Osteocyte (in vitro differentiated cells): Measurements from ENCODE around the gene TMEM106C. TPM values are rescaled to one million over a fixed set of nuclear protein-coding genes. Genes with fewer than 3 reads are reported as not detected.
"Not testable (repeated sequence)": the region's sequence is repeated elsewhere in the genome, so short reads cannot be mapped to it uniquely, and the experiment has no call there.

Experiments used
- DNase-seq: peaks from one replicate; pipeline ENCODE4 v3.0.0; 2021; ENCODE audit warnings: mixed read lengths; ENCODE audit not compliant: unreplicated experiment; ENCODE audit errors: extremely low spot score
- H3K27ac Mint-ChIP-seq: one replicate; pipeline ENCODE4 v1.8.0; 2021; ENCODE audit warnings: mild to moderate bottlenecking, mixed read lengths; ENCODE audit not compliant: unreplicated experiment
- H3K27me3 Mint-ChIP-seq: one replicate; pipeline ENCODE4 v1.8.0; 2021; ENCODE audit warnings: mixed read lengths; ENCODE audit not compliant: unreplicated experiment
- H3K36me3 Mint-ChIP-seq: one replicate; pipeline ENCODE4 v1.8.0; 2021; ENCODE audit warnings: mixed read lengths; ENCODE audit not compliant: unreplicated experiment
- H3K4me1 Mint-ChIP-seq: one replicate; pipeline ENCODE4 v1.8.0; 2021; ENCODE audit warnings: mixed read lengths; ENCODE audit not compliant: unreplicated experiment
- H3K4me3 Mint-ChIP-seq: one replicate; pipeline ENCODE4 v1.8.0; 2021; ENCODE audit warnings: mild to moderate bottlenecking, moderate library complexity, mixed read lengths; ENCODE audit not compliant: unreplicated experiment
- H3K9me3 Mint-ChIP-seq: one replicate; pipeline ENCODE4 v1.8.0; 2021; ENCODE audit warnings: mixed read lengths; ENCODE audit not compliant: unreplicated experiment
- total RNA-seq: library from RNA; stranded (reverse); gene quantifications from 2 replicates; pipeline ENCODE4 v1.2.1, GENCODE V29; 2021
- TF ChIP-seq, protein P1 (sequence below): fragments of 200-600 bp; sonication (generic); IDR thresholded peaks from 2 replicates; pipeline ENCODE4 v1.5.0; 2021; ENCODE audit warnings: antibody characterized with exemption, mild to moderate bottlenecking, moderate library complexity

The TMEM106C gene
- total RNA-seq, 1 donor from 2014 or later = 53.2 TPM

- H3K36me3 Mint-ChIP-seq = no peaks in the 10 kb centered on the region
- no peaks in the 10 kb centered on the region for H3K4me1 Mint-ChIP-seq
- TF ChIP-seq, protein P1, sequence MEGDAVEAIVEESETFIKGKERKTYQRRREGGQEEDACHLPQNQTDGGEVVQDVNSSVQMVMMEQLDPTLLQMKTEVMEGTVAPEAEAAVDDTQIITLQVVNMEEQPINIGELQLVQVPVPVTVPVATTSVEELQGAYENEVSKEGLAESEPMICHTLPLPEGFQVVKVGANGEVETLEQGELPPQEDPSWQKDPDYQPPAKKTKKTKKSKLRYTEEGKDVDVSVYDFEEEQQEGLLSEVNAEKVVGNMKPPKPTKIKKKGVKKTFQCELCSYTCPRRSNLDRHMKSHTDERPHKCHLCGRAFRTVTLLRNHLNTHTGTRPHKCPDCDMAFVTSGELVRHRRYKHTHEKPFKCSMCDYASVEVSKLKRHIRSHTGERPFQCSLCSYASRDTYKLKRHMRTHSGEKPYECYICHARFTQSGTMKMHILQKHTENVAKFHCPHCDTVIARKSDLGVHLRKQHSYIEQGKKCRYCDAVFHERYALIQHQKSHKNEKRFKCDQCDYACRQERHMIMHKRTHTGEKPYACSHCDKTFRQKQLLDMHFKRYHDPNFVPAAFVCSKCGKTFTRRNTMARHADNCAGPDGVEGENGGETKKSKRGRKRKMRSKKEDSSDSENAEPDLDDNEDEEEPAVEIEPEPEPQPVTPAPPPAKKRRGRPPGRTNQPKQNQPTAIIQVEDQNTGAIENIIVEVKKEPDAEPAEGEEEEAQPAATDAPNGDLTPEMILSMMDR = no peak
- peaks cover 28% of the 10 kb centered on the region for H3K27me3 Mint-ChIP-seq
- H3K4me3 Mint-ChIP-seq = no peak overlapping the region
- no peaks in the 10 kb centered on the region for H3K9me3 Mint-ChIP-seq
- H3K27ac Mint-ChIP-seq = no peak overlapping the region
- no peak for DNase-seq
Observed at GRCh38 chr12:47955059-47955458, 8.3 kb upstream of the TMEM106C start.

DNA sequence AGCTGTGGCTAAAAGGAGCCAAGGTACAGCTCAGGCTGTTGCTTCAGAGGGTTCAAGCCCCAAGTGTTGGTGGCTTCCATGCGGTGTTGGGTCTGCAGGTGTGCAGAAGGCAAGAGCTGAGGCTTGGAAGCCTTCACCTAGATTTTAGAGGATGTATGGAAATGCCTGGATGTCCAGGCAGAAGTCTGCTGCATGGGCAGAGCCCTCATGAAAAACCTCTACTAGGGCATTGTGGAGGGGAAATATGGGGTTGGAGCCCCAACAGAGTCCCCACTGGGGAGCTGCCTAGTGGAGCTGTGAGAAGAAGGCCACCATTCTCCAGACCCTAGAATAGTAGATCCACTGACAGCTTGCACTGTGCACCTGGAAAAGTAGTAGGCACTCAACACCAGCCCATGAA lies 5.7 kb upstream of the TMEM106C start:
- not testable (repeated sequence) for H3K27ac Mint-ChIP-seq, H3K4me1 Mint-ChIP-seq, H3K36me3 Mint-ChIP-seq, H3K4me3 Mint-ChIP-seq, H3K9me3 Mint-ChIP-seq, DNase-seq
- H3K27me3 Mint-ChIP-seq = peaks cover 37% of the 10 kb centered on the region

GRCh38 chr12:47962198-47962597 lies 1.2 kb upstream of the TMEM106C start:
- no peak for DNase-seq
- Mint-ChIP-seq H3K4me1 (peaks cover 19% of the 10 kb centered on the region), H3K36me3 (peaks cover 4% of the 10 kb centered on the region), H3K27me3 (peaks cover 22% of the 10 kb centered on the region), H3K9me3 (no peaks in the 10 kb centered on the region), H3K4me3 (no peak overlapping the region), H3K27ac (no peak overlapping the region)
- TF ChIP-seq, protein P1 = no peak

DNA sequence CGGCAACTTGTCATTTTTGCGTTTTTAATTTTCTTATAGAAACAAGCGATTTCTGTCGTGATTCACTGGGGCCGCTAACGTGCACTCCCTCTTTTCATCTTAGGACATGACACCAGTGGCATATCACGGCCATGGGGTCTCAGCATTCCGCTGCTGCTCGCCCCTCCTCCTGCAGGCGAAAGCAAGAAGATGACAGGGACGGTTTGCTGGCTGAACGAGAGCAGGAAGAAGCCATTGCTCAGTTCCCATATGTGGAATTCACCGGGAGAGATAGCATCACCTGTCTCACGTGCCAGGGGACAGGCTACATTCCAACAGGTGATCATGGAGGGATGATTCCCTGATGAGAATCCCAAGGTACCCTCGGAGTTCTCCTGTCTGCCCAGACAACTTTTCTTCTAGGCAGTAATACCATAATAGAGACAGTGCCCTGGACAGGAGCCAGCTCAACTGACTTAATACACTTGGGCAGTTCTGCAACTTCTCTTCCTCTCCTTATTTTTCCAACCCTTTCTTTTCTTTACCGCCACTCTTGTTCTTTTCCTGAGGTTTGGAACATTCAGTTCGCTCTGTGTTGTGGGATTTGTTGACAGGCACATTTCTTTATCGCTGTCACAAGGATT lies 821 bp downstream of the TMEM106C start:
- TF ChIP-seq, protein P1 = no peak

GRCh38 chr12:47965581-47965980 lies 2.2 kb downstream of the TMEM106C start:
- peaks cover 4% of the 10 kb centered on the region for H3K36me3 Mint-ChIP-seq
- no peak overlapping the region for H3K4me3 Mint-ChIP-seq
- TF ChIP-seq, protein P1 = no peak
- no peaks in the 10 kb centered on the region for H3K9me3 Mint-ChIP-seq
- no peak overlapping the region for H3K27ac Mint-ChIP-seq
- DNase-seq = no peak
- peaks cover 29% of the 10 kb centered on the region for H3K4me1 Mint-ChIP-seq
- peaks cover 8% of the 10 kb centered on the region for H3K27me3 Mint-ChIP-seq

More for the DNA sequence above, 821 bp downstream of the TMEM106C start:
- H3K27me3 Mint-ChIP-seq = peaks cover 21% of the 10 kb centered on the region
- no peaks in the 10 kb centered on the region for H3K9me3 Mint-ChIP-seq
- DNase-seq = no peak
- peak overlapping the region; percentile 99 for H3K4me3 Mint-ChIP-seq
- peaks cover 4% of the 10 kb centered on the region for H3K36me3 Mint-ChIP-seq
- peaks cover 29% of the 10 kb centered on the region for H3K4me1 Mint-ChIP-seq
- no peak overlapping the region for H3K27ac Mint-ChIP-seq
